Measurements from ENCODE around the gene HDGFL1.

DNA sequence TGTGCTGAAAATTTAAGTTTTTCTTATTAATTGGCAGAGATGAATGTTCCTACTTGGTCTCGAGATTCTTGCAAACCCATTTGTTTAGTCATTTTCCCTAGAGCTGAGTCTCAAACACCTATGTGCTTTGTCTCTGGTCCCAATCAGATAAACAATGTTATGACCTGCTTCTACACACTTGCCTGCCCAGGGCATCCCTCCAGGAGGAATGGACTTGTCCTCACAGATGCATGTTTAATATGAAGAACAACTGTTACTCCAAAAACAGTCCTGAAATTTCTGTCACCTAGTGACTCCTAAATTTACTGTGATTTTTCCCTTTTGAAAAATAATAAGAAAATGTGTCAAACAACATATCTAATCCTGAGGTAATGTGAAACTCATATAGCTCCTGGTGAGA, 43.7 kb downstream of the HDGFL1 start:
- no peak for TF ChIP-seq POLR2A (IDR thresholded peaks at IDR 0.05)
- TF ChIP-seq CTCF (IDR thresholded peaks at IDR 0.05), result no peak
- TF ChIP-seq EP300 (IDR thresholded peaks at IDR 0.05), result no peak

Data from tibial nerve (tissue), 4 donors.